ENCODE results near the gene MYO1B.

MYO1B gene

DNA sequence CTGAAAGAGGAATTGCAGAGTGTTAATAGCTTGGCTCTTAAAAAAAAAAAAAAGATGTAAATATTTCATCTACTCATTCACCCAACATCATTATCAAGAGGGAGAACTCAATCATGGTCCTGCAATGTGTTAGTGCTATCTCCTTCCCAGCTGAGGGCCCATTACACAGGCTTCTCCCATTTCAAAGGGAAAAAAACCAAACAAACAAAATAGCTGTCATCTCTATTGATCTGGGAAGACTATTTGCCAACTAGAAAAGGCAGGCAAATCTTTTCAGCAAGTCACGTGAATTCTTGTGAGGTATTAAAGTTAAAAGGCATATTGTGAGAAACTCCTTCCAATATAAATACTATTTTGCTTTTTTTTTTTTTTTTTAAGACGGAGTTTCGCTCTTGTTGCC lies 194.3 kb downstream of the MYO1B start:
- no peak for DNase-seq
- TF ChIP-seq, protein P1, sequence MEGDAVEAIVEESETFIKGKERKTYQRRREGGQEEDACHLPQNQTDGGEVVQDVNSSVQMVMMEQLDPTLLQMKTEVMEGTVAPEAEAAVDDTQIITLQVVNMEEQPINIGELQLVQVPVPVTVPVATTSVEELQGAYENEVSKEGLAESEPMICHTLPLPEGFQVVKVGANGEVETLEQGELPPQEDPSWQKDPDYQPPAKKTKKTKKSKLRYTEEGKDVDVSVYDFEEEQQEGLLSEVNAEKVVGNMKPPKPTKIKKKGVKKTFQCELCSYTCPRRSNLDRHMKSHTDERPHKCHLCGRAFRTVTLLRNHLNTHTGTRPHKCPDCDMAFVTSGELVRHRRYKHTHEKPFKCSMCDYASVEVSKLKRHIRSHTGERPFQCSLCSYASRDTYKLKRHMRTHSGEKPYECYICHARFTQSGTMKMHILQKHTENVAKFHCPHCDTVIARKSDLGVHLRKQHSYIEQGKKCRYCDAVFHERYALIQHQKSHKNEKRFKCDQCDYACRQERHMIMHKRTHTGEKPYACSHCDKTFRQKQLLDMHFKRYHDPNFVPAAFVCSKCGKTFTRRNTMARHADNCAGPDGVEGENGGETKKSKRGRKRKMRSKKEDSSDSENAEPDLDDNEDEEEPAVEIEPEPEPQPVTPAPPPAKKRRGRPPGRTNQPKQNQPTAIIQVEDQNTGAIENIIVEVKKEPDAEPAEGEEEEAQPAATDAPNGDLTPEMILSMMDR (IDR thresholded peaks at IDR 0.05; ENCODE audit: low read depth, low read length): no peak
- Histone ChIP-seq H3K9me3 (no peaks in the 10 kb centered on the region), H3K4me3 (ENCODE audit: low read depth, low read length) (no peak overlapping the region), H3K4me1 (peaks cover 5% of the 10 kb centered on the region), H3K27me3 (no peaks in the 10 kb centered on the region), H3K36me3 (no peaks in the 10 kb centered on the region)

DNA sequence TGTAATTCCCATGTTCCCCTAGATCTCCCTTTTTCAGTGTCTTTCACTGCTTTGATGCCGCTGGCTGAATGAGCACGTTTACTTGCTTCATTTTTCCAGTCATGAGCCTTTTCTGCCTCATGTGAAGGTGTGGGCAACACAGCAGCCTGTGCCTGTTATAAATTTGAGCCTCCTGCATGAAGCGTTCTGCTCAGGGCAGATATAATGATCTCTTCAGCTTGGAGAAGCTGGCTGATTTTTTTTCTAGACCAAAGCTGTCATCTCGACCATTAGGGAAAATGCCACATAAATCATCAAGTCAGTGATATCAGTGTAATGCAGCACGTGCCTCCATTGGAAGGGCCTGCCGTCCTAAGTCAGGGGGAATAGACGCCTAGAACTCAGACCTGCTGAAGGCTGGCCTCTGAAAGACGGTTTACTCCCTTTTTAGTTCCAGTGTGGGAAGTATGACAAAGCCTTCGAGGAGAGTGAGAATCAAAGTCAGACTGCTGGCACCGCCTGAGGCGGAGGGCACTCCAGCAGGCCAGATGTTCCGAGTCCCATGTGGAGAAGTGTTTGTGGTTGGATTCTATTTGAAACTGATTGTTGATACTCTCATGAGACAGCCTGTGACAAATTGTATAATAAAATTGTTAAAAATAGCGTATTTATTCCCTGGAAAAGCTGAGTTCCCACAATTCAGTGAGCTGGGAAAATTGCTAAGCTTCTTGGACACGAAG lies 196.5 kb downstream of the MYO1B start:
- no peaks in the 10 kb centered on the region for H3K27me3 ChIP-seq
- DNase-seq: no peak
- H3K4me1 ChIP-seq: peaks cover 5% of the 10 kb centered on the region

DNA sequence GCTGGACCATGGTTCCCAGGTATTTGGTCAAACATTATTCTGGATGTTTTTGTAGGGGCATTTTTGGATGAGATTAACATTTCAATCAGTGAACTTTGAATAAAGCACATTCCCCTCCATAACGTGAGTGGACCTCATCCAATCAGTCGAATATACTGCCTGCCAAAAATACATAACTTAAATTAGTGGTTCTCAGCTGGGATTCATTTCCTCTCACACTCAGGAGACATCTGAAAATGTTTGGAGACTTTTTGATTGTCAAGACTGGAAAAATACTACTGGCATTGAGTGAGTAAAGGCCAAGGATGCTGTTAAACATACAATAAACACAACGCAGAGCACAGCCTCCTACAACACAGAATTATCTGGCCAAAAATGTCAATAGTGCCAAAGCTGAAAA lies 198.2 kb downstream of the MYO1B start:
- no peaks in the 10 kb centered on the region for H3K36me3 ChIP-seq
- no peak for DNase-seq
- H3K9me3 ChIP-seq: no peaks in the 10 kb centered on the region
- TF ChIP-seq, protein P1 (IDR thresholded peaks at IDR 0.05; ENCODE audit: low read depth, low read length): no peak
- H3K4me1 ChIP-seq: peaks cover 5% of the 10 kb centered on the region
- H3K4me3 ChIP-seq (ENCODE audit: low read depth, low read length): no peak overlapping the region
- H3K27me3 ChIP-seq: no peaks in the 10 kb centered on the region

More for the DNA sequence above, 196.5 kb downstream of the MYO1B start:
- TF ChIP-seq, protein P1 (IDR thresholded peaks at IDR 0.05; ENCODE audit: low read depth, low read length): no peak
- Histone ChIP-seq H3K36me3 (no peaks in the 10 kb centered on the region), H3K9me3 (no peaks in the 10 kb centered on the region), H3K4me3 (ENCODE audit: low read depth, low read length) (no peak overlapping the region)

DNA sequence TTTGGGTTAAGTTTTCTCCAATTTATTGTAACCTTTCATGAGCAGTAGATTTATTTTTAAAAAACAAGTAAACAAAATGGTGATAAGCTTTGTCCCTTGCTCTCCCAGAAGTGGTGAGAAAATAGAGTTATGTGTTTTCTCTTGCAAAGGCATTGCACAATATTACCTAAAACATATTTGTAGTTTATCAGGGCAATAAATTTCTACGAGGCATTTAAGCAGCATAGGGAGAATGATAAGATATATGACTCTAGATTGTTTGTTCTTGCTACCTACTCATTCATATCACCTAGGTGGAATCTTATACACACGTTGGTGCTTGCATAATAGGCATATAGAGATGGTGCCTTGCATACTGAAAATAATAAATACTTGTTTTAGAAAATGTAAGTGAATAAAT lies 201.7 kb downstream of the MYO1B start:
- peaks cover under 1% of the 10 kb centered on the region for H3K4me1 ChIP-seq

DNA sequence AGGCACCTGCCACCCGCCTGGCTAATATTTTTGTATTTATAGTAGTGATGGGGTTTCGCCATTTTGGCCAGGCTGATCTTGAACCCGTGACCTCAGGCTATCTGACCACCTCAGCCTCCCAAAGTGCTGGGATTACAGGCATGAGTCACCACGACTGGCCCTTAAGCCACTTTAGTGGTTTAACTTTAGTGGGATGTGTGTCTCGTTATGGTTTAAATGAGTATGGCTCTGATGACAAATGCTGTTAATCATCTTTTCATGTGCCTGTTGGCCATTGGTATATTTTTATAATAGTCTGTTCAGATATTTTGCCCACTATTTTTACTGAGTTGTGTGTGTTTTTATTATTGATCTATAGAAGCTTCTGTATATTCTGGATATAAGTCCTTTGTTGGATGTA lies 205.9 kb downstream of the MYO1B start:
- Histone ChIP-seq H3K27me3 (no peaks in the 10 kb centered on the region), H3K4me3 (ENCODE audit: low read depth, low read length) (no peak overlapping the region), H3K36me3 (no peaks in the 10 kb centered on the region), H3K9me3 (no peaks in the 10 kb centered on the region), H3K4me1 (no peaks in the 10 kb centered on the region)
- no peak for DNase-seq
- TF ChIP-seq, protein P1 (IDR thresholded peaks at IDR 0.05; ENCODE audit: low read depth, low read length): no peak

More for the DNA sequence above, 201.7 kb downstream of the MYO1B start:
- no peaks in the 10 kb centered on the region for H3K9me3 ChIP-seq
- no peak for DNase-seq
- no peak overlapping the region for H3K4me3 ChIP-seq (ENCODE audit: low read depth, low read length)
- H3K27me3 ChIP-seq: no peaks in the 10 kb centered on the region
- TF ChIP-seq, protein P1 (IDR thresholded peaks at IDR 0.05; ENCODE audit: low read depth, low read length): no peak
- no peaks in the 10 kb centered on the region for H3K36me3 ChIP-seq

DNA sequence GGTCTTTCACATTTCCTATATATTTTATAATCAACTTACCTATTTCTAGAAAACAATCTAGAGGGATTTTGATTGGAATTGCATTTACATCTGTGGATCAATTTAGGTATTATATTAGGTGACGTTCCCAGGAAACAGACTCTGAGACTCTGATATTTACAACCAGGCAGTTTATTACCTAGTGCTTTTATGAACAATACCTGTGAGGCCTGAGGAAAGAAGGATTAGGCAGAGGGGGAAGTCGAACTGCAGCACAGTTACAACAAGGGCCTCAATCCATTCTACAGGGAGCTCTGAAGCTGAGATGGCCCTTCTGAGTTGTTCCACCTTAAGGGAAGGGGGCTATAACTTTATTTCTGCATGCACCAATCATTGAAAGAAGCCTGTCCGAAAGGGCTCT lies 206.9 kb downstream of the MYO1B start:
- Histone ChIP-seq H3K27me3 (no peaks in the 10 kb centered on the region), H3K9me3 (no peaks in the 10 kb centered on the region), H3K4me3 (ENCODE audit: low read depth, low read length) (no peak overlapping the region), H3K4me1 (no peaks in the 10 kb centered on the region), H3K36me3 (no peaks in the 10 kb centered on the region)
- no peak for DNase-seq
- TF ChIP-seq, protein P1 (IDR thresholded peaks at IDR 0.05; ENCODE audit: low read depth, low read length): no peak

Data from BE2C (cell line).